Testis (tissue), 2 donors: ENCODE data around the gene PPARA.

ENCODE experiments used
- CTCF ChIP-seq, 3 experiments: fragments of 450-650 bp in 2 of 3; fragments of 200-600 bp in 1 of 3; sonication (generic) in 1 of 3; IDR thresholded peaks; one replicate each; pipeline ENCODE4 v1.5.1; 2016 to 2019; ENCODE audit warnings: antibody characterized with exemption in 3 of 3, mild to moderate bottlenecking in 2 of 3, moderate library complexity in 1 of 3
- POLR2A ChIP-seq: fragments of 450-650 bp; IDR thresholded peaks from one replicate; pipeline ENCODE4 v1.6.1; 2017; ENCODE audit warnings: antibody characterized with exemption, mild to moderate bottlenecking, moderate library complexity

GRCh38 chr22:46192210-46192993 is 42.1 kb downstream of the PPARA start:
- no peak for TF ChIP-seq CTCF (IDR thresholded peaks at IDR 0.05)
- no peak for TF ChIP-seq POLR2A
